T follicular helper cell (primary cell): ENCODE data around the gene ROR2.

ENCODE experiments used
- DNase-seq: peaks from one replicate; pipeline ENCODE4 v3.0.0-alpha.2; 2020; ENCODE audit warnings: low read depth

Gene ROR2

GRCh38 chr9:91948597-91949391, 1.2 kb downstream of the ROR2 start:
- no peak for DNase-seq

- DNase-seq, result no peak
These were observed 1.9 kb downstream of the ROR2 start for GRCh38 chr9:91948101-91948596.

GRCh38 chr9:91946653-91947488, 3.2 kb downstream of the ROR2 start:
- no peak for DNase-seq

GRCh38 chr9:91946196-91946595, 3.8 kb downstream of the ROR2 start:
- DNase-seq, result no peak

- no peak for DNase-seq
These were observed 4.5 kb downstream of the ROR2 start for GRCh38 chr9:91945277-91946085.

GRCh38 chr9:91944711-91945110, 5.3 kb downstream of the ROR2 start:
- no peak for DNase-seq

- DNase-seq, result no peak
These were observed 6.3 kb downstream of the ROR2 start for GRCh38 chr9:91943478-91944470.

- no peak for DNase-seq
These were observed 7.8 kb downstream of the ROR2 start for GRCh38 chr9:91942201-91942600.

GRCh38 chr9:91939978-91940377, 10.1 kb downstream of the ROR2 start:
- DNase-seq, result no peak

GRCh38 chr9:91937727-91938126, 12.3 kb downstream of the ROR2 start:
- no peak for DNase-seq

GRCh38 chr9:91937056-91937455, 13.0 kb downstream of the ROR2 start:
- no peak for DNase-seq

- DNase-seq, result no peak
These were observed 14.1 kb downstream of the ROR2 start for GRCh38 chr9:91935805-91936514.

GRCh38 chr9:91935066-91935749, 14.8 kb downstream of the ROR2 start:
- DNase-seq, result no peak

- DNase-seq, result no peak
These were observed 15.4 kb downstream of the ROR2 start for GRCh38 chr9:91934654-91935053.

GRCh38 chr9:91933556-91934352, 16.3 kb downstream of the ROR2 start:
- no peak for DNase-seq

GRCh38 chr9:91930475-91930874, 19.6 kb downstream of the ROR2 start:
- DNase-seq, result no peak

- DNase-seq, result no peak
These were observed 20.7 kb downstream of the ROR2 start for GRCh38 chr9:91929331-91929730.

- DNase-seq, result no peak
These were observed 22.0 kb downstream of the ROR2 start for GRCh38 chr9:91927922-91928510.
